Thyroid gland (tissue), 4 donors: ENCODE data around the gene VCPKMT.

ENCODE experiments used
- POLR2A ChIP-seq, 2 donors: fragments of 450-650 bp; IDR thresholded peaks; one replicate each; pipeline ENCODE4 v1.6.1; 2017; ENCODE audit warnings: antibody characterized with exemption in 2 of 2, mild to moderate bottlenecking in 2 of 2, moderate library complexity in 1 of 2
- TF ChIP-seq, protein P1 (sequence below), 6 experiments: fragments of 200-600 bp in 3 of 6; fragments of 450-650 bp in 3 of 6; sonication (generic) in 3 of 6; IDR thresholded peaks; one replicate each; pipeline ENCODE4 v1.5.1; 2016 to 2019; ENCODE audit warnings: antibody characterized with exemption in 6 of 6, mild to moderate bottlenecking in 2 of 6, inconsistent platforms in 1 of 6, moderate library complexity in 1 of 6

DNA sequence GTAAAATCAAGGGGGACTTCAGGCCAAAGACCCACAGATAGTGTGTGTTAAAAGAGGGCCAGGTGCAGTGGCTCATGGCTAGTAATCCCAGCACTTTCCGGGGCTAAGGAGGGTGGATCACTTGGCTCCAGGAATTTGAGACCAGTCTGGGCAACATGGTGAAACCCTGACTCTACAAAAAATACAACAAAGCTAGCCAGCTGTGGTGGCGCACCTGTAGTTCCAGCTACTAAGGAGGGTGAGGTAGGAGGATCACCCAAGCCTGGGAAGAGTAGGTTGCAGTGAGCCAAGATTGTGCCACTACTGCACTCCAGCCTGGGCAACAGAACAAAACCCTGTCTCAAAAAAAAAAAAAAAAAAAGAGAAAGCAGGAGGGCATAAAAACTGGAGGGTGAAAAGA lies 8.5 kb downstream of the VCPKMT start:
- TF ChIP-seq, protein P1, sequence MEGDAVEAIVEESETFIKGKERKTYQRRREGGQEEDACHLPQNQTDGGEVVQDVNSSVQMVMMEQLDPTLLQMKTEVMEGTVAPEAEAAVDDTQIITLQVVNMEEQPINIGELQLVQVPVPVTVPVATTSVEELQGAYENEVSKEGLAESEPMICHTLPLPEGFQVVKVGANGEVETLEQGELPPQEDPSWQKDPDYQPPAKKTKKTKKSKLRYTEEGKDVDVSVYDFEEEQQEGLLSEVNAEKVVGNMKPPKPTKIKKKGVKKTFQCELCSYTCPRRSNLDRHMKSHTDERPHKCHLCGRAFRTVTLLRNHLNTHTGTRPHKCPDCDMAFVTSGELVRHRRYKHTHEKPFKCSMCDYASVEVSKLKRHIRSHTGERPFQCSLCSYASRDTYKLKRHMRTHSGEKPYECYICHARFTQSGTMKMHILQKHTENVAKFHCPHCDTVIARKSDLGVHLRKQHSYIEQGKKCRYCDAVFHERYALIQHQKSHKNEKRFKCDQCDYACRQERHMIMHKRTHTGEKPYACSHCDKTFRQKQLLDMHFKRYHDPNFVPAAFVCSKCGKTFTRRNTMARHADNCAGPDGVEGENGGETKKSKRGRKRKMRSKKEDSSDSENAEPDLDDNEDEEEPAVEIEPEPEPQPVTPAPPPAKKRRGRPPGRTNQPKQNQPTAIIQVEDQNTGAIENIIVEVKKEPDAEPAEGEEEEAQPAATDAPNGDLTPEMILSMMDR (IDR thresholded peaks at IDR 0.05) = no peak
- TF ChIP-seq POLR2A (IDR thresholded peaks at IDR 0.05) = no peak
